ENCODE data around the gene ADGRG1. TPM values are rescaled to one million over a fixed set of nuclear protein-coding genes. Genes with fewer than 3 reads are reported as not detected.

Gene ADGRG1
- polyA plus RNA-seq, 1 of the 3 experiments (the other 2 are of a cell fraction) = 7.4 TPM

- Histone ChIP-seq H3K27ac (ENCODE audit: low read depth in 2 of 2, low read length in 1 of 2) (no peak overlapping the region), H3F3A (replicated peaks; ENCODE audit: insufficient read depth) (peaks cover 6% of the 10 kb centered on the region), H2AFZ (ENCODE audit: low read depth) (no peak overlapping the region), H3K27me3 (ENCODE audit: insufficient read depth) (no peaks in the 10 kb centered on the region), H3K4me2 (no peak overlapping the region), H4K20me1 (ENCODE audit: insufficient read depth) (no peaks in the 10 kb centered on the region), H3K9me2 (no peaks in the 10 kb centered on the region), H3K4me3 (ENCODE audit: low read depth in 2 of 2, low read length in 1 of 2) (no peak overlapping the region), H3K79me2 (ENCODE audit: insufficient read depth) (no peaks in the 10 kb centered on the region), H3K4me1 (ENCODE audit: control insufficient read depth in 1 of 2, insufficient read depth in 2 of 2, low read depth in 1 of 2, low read length in 1 of 2) (peaks cover 16 to 31% of the 10 kb centered on the region in 2 experiments; a peak in 3 of 4 replicates), H3K36me3 (replicated peaks in 1 of 2; ENCODE audit: control insufficient read depth in 1 of 2, insufficient read depth in 2 of 2, low read length in 1 of 2) (no peaks in the 10 kb centered on the region), H3K9ac (no peak overlapping the region), H3K9me3 (no peaks in the 10 kb centered on the region)
- 86% methylated on average over 8 of the region's 8 CpGs for WGBS (ENCODE audit: low lambda C conversion rate)
- POLR2A ChIA-PET = no interaction called here
- CTCF ChIA-PET = interaction anchor here (0.8 to 5.6 kb wide), 6 partner anchors 14 to 48 kb away, joined by 3 to 30 read pairs (median 5); no protein-coding TSS in a partner anchor
- DNase-seq = no peak
- TF ChIP-seq, protein P1, sequence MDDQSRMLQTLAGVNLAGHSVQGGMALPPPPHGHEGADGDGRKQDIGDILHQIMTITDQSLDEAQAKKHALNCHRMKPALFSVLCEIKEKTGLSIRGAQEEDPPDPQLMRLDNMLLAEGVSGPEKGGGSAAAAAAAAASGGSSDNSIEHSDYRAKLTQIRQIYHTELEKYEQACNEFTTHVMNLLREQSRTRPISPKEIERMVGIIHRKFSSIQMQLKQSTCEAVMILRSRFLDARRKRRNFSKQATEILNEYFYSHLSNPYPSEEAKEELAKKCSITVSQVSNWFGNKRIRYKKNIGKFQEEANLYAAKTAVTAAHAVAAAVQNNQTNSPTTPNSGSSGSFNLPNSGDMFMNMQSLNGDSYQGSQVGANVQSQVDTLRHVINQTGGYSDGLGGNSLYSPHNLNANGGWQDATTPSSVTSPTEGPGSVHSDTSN (IDR thresholded peaks at IDR 0.05) = no peak
- TF ChIP-seq EP300 (IDR thresholded peaks at IDR 0.05; ENCODE audit: borderline replicate concordance in 1 of 2, low read depth in 1 of 2, low read length in 1 of 2) (no peak), FOXM1 (IDR thresholded peaks at IDR 0.05; ENCODE audit: low read depth) (no peak), REST (IDR thresholded peaks at IDR 0.05; ENCODE audit: low read depth, low read length) (no peak), GATA2 (CRISPR knock-in tag; IDR thresholded peaks at IDR 0.05) (no peak), EZH2phosphoT487 (IDR thresholded peaks at IDR 0.05; ENCODE audit: borderline replicate concordance, low read depth) (no peak), CHD2 (IDR thresholded peaks at IDR 0.05; ENCODE audit: low read length, partially characterized antibody) (no peak), USF2 (IDR thresholded peaks at IDR 0.05; ENCODE audit: borderline replicate concordance, low read depth, low read length) (no peak), YY1 (IDR thresholded peaks at IDR 0.05; ENCODE audit: low read depth) (no peak), TAF1 (IDR thresholded peaks at IDR 0.05; ENCODE audit: borderline replicate concordance, low read depth, low read length) (no peak), SMC3 (IDR thresholded peaks at IDR 0.05; ENCODE audit: low read depth, low read length) (no peak), FOSL2 (IDR thresholded peaks at IDR 0.05; ENCODE audit: borderline replicate concordance, low read depth) (no peak), FOXJ3 (CRISPR knock-in tag; IDR thresholded peaks at IDR 0.05) (no peak)
- TF ChIP-seq, protein P2, sequence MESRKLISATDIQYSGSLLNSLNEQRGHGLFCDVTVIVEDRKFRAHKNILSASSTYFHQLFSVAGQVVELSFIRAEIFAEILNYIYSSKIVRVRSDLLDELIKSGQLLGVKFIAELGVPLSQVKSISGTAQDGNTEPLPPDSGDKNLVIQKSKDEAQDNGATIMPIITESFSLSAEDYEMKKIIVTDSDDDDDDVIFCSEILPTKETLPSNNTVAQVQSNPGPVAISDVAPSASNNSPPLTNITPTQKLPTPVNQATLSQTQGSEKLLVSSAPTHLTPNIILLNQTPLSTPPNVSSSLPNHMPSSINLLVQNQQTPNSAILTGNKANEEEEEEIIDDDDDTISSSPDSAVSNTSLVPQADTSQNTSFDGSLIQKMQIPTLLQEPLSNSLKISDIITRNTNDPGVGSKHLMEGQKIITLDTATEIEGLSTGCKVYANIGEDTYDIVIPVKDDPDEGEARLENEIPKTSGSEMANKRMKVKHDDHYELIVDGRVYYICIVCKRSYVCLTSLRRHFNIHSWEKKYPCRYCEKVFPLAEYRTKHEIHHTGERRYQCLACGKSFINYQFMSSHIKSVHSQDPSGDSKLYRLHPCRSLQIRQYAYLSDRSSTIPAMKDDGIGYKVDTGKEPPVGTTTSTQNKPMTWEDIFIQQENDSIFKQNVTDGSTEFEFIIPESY (IDR thresholded peaks at IDR 0.05; ENCODE audit: borderline replicate concordance, low read depth) = no peak
These were observed 4.3 kb upstream of the ADGRG1 start for GRCh38 chr16:57624044-57624688.
